Anterior cingulate cortex (tissue), 58 donors: ENCODE results near the gene ZCCHC9.
A peak's percentile ranks its signal among the peaks of the same experiment; 100 is the strongest.
"Not testable (repeated sequence)": the region's sequence is repeated elsewhere in the genome, so short reads cannot be mapped to it uniquely, and the experiment has no call there.

Experiments used
- DNase-seq, 58 donors: peaks; one replicate each; lab custom pipeline; 2025; lab: John Stamatoyannopoulos, UW

Gene ZCCHC9, protein sequence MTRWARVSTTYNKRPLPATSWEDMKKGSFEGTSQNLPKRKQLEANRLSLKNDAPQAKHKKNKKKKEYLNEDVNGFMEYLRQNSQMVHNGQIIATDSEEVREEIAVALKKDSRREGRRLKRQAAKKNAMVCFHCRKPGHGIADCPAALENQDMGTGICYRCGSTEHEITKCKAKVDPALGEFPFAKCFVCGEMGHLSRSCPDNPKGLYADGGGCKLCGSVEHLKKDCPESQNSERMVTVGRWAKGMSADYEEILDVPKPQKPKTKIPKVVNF

DNA sequence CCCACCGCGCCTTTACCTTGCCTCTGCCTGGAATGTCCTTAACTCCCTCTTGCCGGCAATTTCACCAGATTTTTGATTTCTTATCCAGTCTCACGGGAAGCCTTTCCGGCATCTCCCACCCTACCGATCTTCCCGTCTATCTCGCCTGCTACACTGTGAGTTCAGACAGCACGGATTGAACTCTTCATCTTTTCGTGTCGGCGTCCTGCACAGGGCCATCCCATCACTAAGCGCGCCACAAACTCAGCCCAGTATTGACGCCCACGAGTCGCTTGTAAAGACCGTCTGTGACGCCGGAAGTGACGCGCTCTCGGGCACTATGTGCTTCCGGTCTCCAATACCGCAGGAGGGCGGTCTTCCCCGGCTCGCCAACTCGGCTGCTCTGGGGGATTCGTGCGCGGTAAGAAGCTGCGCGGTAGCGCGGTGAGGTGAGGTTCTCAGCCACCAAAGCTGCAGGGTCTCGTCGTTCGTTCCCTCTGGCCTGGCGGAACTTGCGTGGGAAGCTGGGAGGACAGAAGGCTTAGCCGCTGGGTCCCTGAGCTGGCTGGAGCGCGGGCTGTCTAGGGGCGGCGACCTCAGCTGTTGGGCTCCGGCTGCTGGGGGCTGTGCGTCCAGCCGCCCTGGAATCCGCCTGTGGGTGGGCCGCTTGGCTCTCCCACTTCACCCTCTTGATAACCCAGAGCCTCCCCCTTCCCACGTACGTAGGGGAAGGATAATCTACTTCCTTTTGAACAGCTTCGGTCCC, at the start of gene ZCCHC9:
TSS of gene ZCCHC9 (plus strand) at position 317 of the 745 bp plus-strand sequence. CDS start 3,171 bp downstream, outside the sequence.
- peak; percentile 54 to 95 (median 88) for DNase-seq

DNA sequence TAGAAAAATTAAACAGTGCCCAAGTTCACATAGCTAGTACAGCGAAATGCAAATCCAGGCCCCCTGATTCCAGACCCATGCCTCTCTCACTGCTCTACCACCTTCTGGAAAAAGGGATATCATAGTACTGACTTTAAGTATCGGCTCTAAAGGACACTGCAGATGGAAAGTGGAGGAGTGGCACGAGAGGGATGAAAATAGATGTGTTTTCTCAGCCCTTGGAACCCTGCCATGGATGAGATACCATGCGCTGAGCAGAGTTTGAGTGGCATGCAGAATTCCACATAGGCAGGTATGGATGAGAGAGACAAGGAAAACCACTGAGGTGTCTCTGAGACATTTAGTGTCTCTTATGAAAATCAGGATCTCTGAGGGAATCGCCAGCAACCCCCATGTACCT, 49.5 kb upstream of the ZCCHC9 start:
- DNase-seq = no peak

DNA sequence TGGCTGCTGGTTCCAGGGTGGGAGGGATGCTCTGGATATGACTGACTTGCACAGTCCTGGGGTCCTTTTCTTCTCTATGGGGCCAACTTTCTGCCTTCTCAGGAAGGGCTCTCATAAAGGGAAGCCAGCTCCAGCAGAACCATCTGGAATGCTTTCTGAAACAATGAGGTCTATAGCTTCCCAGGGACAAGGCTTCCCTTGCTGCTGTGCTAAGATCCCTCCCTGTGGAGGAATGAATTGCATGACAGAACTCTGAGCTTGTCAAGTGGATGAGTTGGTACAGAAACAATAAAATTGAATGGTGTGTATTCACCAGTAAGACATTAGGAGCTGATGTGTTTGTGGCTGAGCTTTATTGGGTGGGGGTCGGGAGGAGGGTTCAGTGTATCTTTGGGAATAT, 48.5 kb upstream of the ZCCHC9 start:
- peak in 1 of 58 donors; percentile 34 for DNase-seq

DNA sequence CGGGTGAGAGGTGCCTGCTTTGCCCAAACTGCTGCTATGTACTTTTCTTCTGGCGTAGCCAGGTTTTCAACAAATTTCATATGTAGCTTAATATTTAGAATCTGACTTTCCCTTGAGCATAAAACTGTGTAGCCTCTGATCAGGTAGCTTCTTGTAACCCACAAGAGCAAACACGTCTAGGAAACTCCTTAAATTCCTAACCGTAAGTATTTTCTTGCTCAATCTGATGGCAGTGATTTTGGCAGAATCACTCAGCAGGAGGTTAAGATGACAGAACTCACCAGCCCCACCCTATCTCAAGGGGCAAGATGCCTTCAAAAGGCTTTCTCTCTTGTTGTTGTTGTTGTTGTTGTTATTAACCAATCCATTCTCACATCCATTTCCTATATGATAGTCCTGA, 47.5 kb upstream of the ZCCHC9 start:
- no peak for DNase-seq

DNA sequence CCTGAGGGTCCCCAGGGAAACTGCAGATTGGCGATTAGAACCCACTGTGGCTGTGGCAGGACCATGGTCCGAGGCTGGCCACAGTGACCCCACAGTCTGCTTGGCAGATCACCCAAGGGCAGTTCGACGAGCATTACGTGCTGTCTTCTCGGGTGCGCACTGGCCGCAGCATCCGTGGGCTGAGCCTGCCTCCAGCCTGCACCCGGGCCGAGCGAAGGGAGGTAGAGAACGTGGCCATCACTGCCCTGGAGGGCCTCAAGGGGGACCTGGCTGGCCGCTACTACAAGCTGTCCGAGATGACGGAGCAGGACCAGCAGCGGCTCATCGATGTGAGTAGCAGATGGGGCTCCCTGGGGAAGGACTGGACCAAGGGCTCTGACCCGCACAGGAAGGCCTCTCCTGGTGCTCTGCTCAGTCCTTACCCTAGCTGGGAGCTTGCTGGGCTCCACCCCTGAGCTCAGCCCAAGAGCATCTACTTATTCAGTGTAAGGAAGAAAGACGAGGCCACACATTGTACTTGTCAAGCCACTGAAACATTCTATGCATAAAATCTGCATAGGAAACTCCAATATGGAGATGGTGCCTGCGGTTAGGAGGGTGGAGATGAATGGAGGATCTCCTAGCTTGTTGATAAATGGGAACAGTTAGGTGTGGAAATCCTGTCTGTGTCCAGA, 46.4 kb upstream of the ZCCHC9 start:
- DNase-seq = no peak

DNA sequence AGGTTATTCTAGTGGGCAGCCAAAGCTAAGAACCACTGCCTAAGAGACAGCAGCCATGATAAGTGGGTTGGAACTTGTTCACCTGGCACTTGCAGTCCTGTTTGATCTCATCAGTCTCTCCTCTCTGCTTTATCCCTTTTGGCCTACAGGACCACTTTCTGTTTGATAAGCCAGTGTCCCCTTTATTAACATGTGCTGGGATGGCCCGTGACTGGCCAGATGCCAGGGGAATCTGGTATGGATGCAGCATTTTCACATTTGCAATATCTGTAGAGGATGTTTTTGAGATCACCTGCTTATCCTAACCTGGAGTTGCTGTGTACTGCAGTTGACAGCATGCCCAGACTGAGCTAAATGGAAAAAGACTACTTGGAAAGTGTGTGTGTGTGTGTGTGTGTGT, 44.6 kb upstream of the ZCCHC9 start:
- DNase-seq = no peak

DNA sequence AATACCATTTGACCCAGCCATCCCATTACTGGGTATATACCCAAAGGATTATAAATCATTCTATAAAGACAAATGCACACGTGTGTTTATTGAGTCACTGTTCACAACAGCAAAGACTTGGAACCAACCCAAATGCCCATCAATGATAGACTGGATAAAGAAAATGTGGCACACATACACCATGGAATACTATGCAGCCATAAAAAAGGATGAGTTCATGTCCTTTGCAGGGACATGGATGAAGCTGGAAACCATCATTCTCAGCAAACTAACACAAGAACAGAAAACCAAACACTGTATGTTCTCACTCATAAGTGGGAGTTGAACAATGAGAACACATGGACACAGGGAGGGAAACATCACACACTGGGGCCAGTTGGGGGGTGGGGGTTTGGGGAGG, 38.6 kb upstream of the ZCCHC9 start:
- DNase-seq = not testable (repeated sequence)

DNA sequence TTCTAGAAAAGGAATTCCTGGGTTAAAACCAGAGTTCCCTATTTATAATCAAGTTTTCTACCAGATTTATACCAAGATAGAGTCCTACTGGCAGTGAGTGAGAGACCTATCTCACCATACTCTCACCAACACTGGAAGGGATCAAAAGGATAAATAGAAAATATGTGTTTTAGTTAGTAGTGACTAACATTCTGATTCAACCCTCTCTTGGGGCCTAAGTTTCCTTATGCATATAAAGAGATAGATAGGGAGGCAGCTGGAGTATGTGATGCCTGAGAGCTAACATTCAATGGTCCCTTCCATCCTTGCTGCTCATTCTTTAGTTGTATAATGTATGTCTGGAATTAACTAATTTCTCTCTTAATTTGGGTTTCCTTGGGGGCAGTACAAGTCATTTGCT, 36.3 kb upstream of the ZCCHC9 start:
- no peak for DNase-seq

DNA sequence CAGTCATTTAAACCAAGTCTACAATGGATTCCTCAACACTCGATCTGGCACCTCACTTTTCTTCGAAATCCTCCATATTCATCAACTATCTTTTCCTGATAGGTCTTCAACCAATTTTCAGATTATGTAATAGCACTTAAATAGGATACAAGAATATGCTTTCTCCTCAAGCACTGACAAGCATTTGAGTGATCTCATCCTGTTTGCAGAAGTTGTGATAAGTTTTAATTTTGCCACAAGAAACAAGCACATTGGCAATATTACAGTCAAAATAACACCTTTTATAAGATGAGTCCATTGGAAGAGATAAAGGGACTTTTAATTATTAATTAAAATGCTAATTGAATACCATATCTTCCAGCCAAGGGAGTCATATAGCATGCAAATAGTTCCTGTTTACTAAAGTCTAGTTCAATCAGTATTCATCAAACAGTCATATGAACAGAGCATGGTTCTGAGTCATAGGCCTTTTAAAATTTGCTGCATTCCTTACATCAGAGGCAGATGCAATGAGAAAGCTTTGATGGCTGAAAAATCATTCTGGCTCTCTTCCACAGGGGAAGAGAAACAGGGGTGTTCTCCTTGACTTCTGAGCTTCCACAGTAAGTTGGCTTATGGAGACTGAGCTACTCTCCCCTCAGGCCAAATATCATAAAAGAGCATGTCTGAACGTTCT, 32.7 kb upstream of the ZCCHC9 start:
- DNase-seq = no peak

DNA sequence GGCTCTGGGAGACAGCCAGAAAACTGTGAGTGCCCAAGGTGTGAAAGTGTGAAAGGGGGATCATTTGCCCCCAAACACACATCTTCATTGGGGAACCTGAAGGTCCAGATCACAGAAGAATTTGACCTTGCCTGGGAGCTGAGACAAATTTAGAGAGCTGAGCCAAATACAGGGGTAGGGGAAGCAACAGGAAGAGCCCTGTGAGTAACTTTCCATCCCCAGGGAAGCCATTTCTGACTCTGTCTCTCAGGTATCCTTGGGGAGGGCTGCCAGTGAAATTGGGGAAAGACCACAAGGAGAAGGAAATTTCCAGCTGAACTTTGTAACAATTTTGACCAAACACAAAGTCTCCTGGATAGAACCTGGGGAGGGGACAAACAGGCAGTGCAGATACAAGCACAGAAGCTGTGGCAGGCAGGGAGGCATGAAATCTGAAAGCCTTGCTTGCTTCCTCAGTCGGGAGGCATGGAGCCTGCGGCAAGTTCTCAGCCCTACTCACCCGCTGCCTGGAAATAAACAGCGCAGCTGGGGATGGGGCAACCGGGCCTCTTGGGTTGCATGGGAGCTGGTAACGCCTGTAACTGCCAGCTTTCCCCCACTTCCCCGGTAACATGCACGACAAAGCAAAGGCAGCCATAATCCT, 31.5 kb upstream of the ZCCHC9 start:
- DNase-seq = no peak

DNA sequence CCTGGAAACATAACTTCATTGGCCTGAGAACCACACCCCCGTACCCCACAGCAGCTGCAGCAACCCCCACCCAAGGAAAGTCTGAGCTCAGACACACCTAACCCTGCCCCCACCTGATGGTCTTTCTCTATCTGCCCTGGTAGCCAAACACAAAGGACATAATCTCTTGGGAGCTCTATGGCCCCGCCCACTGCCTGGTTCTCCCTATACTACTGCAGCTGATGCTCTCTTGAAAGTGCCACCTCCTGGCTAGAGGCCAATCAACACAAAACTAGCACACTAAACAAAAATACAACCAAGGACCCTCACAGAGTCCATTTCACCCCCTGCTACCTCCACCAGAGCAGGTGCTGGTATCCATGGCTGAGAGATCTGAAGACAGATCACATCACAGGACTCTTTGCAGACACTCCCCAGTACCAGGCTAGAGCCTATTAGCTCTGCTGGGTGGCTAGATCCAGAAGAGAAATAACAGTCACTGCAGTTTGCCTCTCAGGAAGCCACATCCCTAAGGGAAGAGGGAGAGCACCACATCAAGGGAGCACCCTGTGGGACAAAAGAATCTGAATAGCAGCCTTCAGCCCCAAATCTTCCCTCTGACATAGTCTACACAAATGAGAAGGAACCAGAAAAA, 30.9 kb upstream of the ZCCHC9 start:
- DNase-seq = not testable (repeated sequence)

DNA sequence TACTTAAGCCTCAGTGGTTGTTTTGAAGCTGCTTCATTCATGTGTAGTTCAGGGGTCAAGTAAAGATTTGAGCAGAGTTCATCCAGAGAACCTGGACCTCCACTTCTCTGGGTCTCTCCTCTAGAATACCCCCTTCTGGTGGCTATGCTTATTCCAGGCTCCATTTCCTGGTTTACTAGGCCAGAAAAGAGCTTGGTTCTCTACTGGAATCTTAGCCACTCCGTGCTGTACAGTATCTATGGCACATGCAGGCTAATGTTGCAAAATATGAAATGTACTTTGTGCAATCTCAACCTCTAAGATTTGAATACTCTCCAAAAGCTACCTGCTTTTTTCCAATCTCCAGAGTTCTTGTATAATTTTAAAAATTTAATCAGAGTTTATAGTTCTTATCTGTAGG, 17.4 kb upstream of the ZCCHC9 start:
- no peak for DNase-seq

DNA sequence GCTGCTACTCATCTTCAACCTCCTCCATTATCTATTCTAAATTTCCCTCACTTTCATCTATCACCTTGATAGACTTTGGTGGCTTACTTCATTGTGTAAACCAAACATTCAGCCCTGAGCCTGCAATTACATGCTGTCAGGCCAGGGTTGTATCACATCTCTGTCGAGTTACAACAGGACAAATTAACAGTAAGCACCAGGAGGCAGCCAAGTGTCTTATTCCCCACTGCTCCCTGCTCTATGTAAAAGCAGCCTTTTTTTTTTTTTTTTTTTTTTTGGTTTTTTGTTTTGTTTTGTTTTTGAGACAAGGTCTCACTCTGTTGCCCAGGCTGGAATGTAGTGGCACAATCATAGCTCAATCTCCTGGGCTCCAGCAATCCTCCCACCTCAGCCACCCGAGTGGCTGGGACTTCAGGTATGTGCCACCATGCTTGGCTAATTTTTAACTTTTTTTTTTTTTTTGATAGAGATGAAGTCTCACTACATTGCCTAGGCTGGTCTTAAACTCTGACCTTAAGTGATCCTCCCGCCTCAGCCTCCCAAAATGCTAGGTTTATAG, 15.2 kb upstream of the ZCCHC9 start:
- DNase-seq = no peak

DNA sequence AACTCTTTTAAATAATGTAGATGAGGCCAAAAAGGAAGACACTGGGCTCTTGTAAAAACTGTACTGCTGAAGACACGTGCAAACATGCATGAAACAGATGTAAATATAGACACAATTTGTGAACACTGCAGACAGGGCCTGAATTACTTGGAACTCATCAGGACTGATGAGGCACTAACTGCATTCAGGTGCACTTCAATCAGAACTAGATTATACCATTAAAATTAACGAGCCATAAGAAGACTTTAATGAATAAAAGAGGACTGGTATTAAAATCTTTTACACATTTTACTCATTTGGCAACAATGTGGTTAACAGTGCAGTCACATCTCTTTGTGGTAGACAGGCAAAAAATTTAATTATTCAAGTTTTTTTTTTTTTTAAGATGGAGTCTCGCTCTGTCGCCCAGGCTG, 13.4 kb upstream of the ZCCHC9 start:
- DNase-seq = no peak

DNA sequence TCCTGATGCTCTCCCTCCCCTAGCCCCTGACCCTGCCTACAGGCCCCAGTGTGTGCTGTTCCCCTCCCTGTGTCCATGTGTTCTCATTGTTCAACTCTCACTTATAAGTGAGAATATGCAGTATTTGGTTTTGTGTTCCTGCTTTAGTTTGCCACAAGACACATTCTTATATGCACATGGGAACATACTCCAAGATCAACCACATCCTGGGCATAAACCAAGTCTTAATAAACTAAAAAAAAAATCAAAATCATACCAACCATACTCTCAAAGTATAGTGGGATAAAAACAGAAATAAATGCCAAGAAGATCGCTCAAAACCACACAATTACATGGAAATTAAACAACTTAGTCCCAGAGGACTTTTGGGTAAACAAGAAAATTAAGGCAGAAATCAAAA, 11.2 kb upstream of the ZCCHC9 start:
- DNase-seq = no peak

DNA sequence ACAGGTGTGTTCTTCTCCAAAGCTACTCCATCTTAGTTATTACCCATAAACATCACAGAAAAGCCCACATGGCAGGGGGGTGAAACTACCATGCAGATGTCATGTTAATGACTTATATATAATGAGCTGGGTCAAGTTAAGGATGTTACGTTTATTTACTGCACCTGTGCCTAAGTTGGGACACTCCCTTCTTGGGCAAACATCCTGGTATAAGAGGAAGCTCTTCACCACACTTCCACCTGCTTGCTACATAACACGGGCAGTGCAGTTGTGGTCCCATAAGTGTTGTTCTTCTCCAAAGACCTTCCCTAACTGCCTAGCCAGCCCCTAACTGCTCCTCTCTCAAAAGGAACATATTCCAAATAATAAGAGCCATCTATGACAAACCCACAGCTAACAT, 9.3 kb upstream of the ZCCHC9 start:
- DNase-seq = no peak

DNA sequence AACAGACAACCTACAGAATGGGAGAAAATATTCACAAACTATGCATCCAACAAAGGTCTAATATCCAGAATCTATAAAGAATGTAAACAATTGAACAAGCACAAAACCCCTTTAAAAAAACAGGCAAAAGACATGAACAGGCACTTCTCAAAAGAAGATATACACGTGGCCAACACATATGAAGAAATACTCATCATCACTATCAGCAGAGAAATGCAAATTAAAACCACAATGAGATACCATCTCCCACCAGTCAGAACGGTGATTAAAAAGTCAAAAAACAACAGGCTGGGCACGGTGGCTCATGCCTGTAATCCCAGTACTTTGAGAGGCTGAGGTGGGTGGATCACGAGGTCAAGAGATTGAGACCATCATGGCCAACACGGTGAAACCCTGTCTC, 7.4 kb upstream of the ZCCHC9 start:
- DNase-seq = not testable (repeated sequence)

DNA sequence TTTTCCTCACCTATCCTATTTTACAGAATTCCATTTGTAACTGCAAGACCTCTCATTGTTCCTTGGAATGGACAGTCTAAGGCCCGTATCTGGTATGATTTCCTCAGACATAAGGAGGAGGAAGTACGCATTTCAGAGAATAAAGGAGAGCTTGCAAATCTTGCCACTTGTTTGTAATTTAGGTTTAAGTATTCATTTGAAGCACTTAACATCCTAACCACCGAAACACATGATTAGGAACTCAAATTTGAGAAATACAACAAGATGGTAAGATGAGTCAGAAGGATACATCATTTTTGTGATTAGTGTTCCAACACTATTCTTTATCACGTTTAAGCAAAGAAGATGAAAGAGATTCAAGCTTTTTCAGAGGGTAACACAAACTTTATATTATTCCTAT, 3.9 kb upstream of the ZCCHC9 start:
- DNase-seq = no peak

DNA sequence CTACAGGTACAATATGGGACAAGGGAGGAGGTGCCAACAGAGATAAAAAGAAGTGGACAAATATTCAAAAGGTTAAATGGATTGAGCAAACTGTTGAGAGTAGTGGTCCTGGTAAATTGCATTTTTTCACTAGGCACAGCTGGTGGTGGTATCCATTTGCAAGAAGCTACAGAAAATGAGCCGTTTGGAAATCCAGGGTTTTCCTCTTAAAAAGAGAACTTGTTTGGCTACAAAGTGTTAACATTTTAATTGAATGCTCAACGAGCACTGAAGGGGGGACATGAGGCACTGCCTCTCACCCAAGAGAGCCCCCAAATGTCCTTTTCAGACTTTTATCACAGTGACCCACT, 491 bp upstream of the ZCCHC9 start:
- DNase-seq = no peak

DNA sequence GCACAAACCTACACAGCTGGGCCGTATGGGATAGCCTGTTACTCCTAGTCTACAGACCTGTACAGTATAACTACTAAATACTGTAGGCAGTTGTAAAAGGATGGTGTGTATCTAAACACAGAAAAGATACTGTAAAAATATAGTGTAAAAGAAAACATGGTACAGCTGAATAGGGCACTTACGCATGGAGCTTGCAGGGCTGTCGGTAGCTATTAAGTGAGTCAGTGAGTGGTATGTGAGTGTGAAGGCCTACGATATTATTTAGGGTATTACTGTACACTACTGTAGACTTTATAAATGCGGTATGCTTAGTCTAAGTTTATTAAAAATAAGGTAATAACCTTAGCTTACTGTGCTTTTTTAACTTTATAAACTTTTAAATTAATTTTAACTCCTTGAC, 1.2 kb downstream of the ZCCHC9 start:
- no peak for DNase-seq
